Thyroid gland (tissue), 4 donors: ENCODE results near the gene ZNF451. TPM values are rescaled to one million over a fixed set of nuclear protein-coding genes. Genes with fewer than 3 reads are reported as not detected.

Experiments
- DNase-seq, 2 donors: peaks; one replicate each; pipeline ENCODE4 v3.0.0-alpha.2; 2019
- H3K27ac ChIP-seq, 3 donors: fragments of 200-600 bp; sonication (generic); 1 replicate in 2 of 3; 2 replicates in 1 of 3; pipeline ENCODE4 v1.5.1; 2016 to 2019; ENCODE audit warnings: mild to moderate bottlenecking in 1 of 3, moderate library complexity in 1 of 3
- H3K27me3 ChIP-seq: fragments of 200-600 bp; sonication (generic); one replicate; pipeline ENCODE4 v1.5.1; 2019
- H3K36me3 ChIP-seq, 2 donors: fragments of 200-600 bp; sonication (generic); one replicate each; pipeline ENCODE4 v1.5.1; 2016 to 2019
- H3K4me1 ChIP-seq, 2 donors: fragments of 200-600 bp; sonication (generic); one replicate each; pipeline ENCODE4 v1.5.1; 2017 to 2019
- H3K4me3 ChIP-seq, 3 donors: fragments of 200-600 bp; sonication (generic); replicated peaks in 1 of 3; 1 replicate in 2 of 3; 2 replicates in 1 of 3; pipeline ENCODE4 v1.5.1; 2016; ENCODE audit warnings: mild to moderate bottlenecking in 1 of 3
- H3K9me3 ChIP-seq: fragments of 200-600 bp; sonication (generic); one replicate; pipeline ENCODE4 v1.5.1; 2017
- CTCF ChIP-seq, 6 experiments: fragments of 200-600 bp in 3 of 6; fragments of 450-650 bp in 3 of 6; sonication (generic) in 3 of 6; IDR thresholded peaks; one replicate each; pipeline ENCODE4 v1.5.1; 2016 to 2019; ENCODE audit warnings: antibody characterized with exemption in 6 of 6, mild to moderate bottlenecking in 2 of 6, inconsistent platforms in 1 of 6, moderate library complexity in 1 of 6
- POLR2A ChIP-seq, 2 donors: fragments of 450-650 bp; IDR thresholded peaks; one replicate each; pipeline ENCODE4 v1.6.1; 2017; ENCODE audit warnings: antibody characterized with exemption in 2 of 2, mild to moderate bottlenecking in 2 of 2, moderate library complexity in 1 of 2
- WGBS, 2 donors: methylation state at CpG; one replicate each; pipeline ENCODE4 v1.1.5; 2017; 5-methylcytosine and 5-hydroxymethylcytosine counted together
- intact Hi-C: fragments of 100-400 bp; cut with DNase I; formaldehyde crosslinking; loops from one replicate; pipeline ENCODE4 v1.15.1; 2023
- total RNA-seq, 4 donors: library from RNA; depleted of rRNA; stranded (reverse); fragments of >200 nt; gene quantifications; one replicate each; pipeline ENCODE4 v1.2.3, GENCODE V29; 2016

Gene ZNF451
- total RNA-seq, 4 donors from 2014 or later, result 71.7 to 126 (median 85.6) TPM

GRCh38 chr6:57094689-57095088, 4.7 kb downstream of the ZNF451 start:
- intact Hi-C loops, result loop anchor here (10.0 kb wide), 1 partner anchor 230 kb away; no protein-coding TSS in a partner anchor
- TF ChIP-seq CTCF (IDR thresholded peaks at IDR 0.05) (no peak), POLR2A (IDR thresholded peaks at IDR 0.05) (no peak)
- Histone ChIP-seq H3K4me1 (peaks cover 7 to 14% of the 10 kb centered on the region in 2 donors), H3K4me3 (no peak overlapping the region), H3K27me3 (no peaks in the 10 kb centered on the region), H3K27ac (no peak overlapping the region), H3K36me3 (peaks cover 8 to 14% of the 10 kb centered on the region in 2 donors), H3K9me3 (no peaks in the 10 kb centered on the region)
- 98 to 100% methylated on average over 1 of the region's 1 CpG for WGBS, 2 donors
- no peak for DNase-seq

GRCh38 chr6:57097596-57097995, 7.6 kb downstream of the ZNF451 start:
- intact Hi-C loops, result loop anchor here (10.0 kb wide), 1 partner anchor 227 kb away; no protein-coding TSS in a partner anchor
- no peaks in the 10 kb centered on the region for H3K27me3 ChIP-seq
- H3K4me1 ChIP-seq, result peaks cover 0 to 5% of the 10 kb centered on the region in 2 donors
- peaks cover 34 to 41% of the 10 kb centered on the region in 2 donors for H3K36me3 ChIP-seq
- no peak for TF ChIP-seq POLR2A (IDR thresholded peaks at IDR 0.05)
- no peak for TF ChIP-seq CTCF (IDR thresholded peaks at IDR 0.05)
- WGBS, 2 donors, result 89% methylated on average over 1 of the region's 1 CpG
- no peak overlapping the region for H3K27ac ChIP-seq
- no peaks in the 10 kb centered on the region for H3K9me3 ChIP-seq
- H3K4me3 ChIP-seq, result no peak overlapping the region
- no peak for DNase-seq

- H3K27ac ChIP-seq, result no peak overlapping the region
- no peaks in the 10 kb centered on the region for H3K9me3 ChIP-seq
- H3K36me3 ChIP-seq, result peaks cover 37 to 42% of the 10 kb centered on the region in 2 donors
- H3K4me1 ChIP-seq, result no peaks in the 10 kb centered on the region
- WGBS, 2 donors, result 95 to 98% methylated on average over 3 of the region's 3 CpGs
- no peak for DNase-seq
- no peak for TF ChIP-seq POLR2A (IDR thresholded peaks at IDR 0.05)
- TF ChIP-seq CTCF (IDR thresholded peaks at IDR 0.05), result no peak
- intact Hi-C loops, result no loop called here
- no peaks in the 10 kb centered on the region for H3K27me3 ChIP-seq
- no peak overlapping the region for H3K4me3 ChIP-seq
These were observed 13.0 kb downstream of the ZNF451 start for GRCh38 chr6:57102976-57103375.

- Histone ChIP-seq H3K27me3 (no peaks in the 10 kb centered on the region), H3K4me1 (no peaks in the 10 kb centered on the region), H3K4me3 (no peak overlapping the region), H3K36me3 (peaks cover 32% of the 10 kb centered on the region in 2 donors), H3K9me3 (no peaks in the 10 kb centered on the region), H3K27ac (no peak overlapping the region)
- no peak for DNase-seq
- intact Hi-C loops, result no loop called here
- 86 to 88% methylated on average over 5 of the region's 5 CpGs for WGBS, 2 donors
- TF ChIP-seq CTCF (IDR thresholded peaks at IDR 0.05) (no peak), POLR2A (IDR thresholded peaks at IDR 0.05) (no peak)
These were observed 14.3 kb downstream of the ZNF451 start for GRCh38 chr6:57104336-57104735.

GRCh38 chr6:57106990-57107389, 17.0 kb downstream of the ZNF451 start:
- Histone ChIP-seq H3K27ac (no peak overlapping the region), H3K9me3 (no peaks in the 10 kb centered on the region), H3K4me3 (no peak overlapping the region), H3K36me3 (peaks cover 7 to 9% of the 10 kb centered on the region in 2 donors), H3K27me3 (no peaks in the 10 kb centered on the region), H3K4me1 (no peaks in the 10 kb centered on the region)
- intact Hi-C loops, result no loop called here
- DNase-seq, result no peak
- WGBS, 2 donors, result 96 to 97% methylated on average over 1 of the region's 1 CpG
- TF ChIP-seq CTCF (IDR thresholded peaks at IDR 0.05) (no peak), POLR2A (IDR thresholded peaks at IDR 0.05) (no peak)
